ENCODE data around the gene PCDHGB1. TPM values are rescaled to one million over a fixed set of nuclear protein-coding genes. Genes with fewer than 3 reads are reported as not detected.

PCDHGB1 gene
- total RNA-seq, 4 donors from 2014 or later = 3.9 to 7.5 (median 6.0) TPM

GRCh38 chr5:141366016-141366896 is 16.4 kb downstream of the PCDHGB1 start:
- WGBS, 2 donors = 30 to 38% methylated on average over 27 to 29 of the region's 46 CpGs
- DNase-seq = no peak
- TF ChIP-seq POLR2A (IDR thresholded peaks at IDR 0.05) = no peak
- no peak for TF ChIP-seq CTCF (IDR thresholded peaks at IDR 0.05)
- H3K4me3 ChIP-seq (replicated peaks in 1 of 3) = no peak overlapping the region
- H3K27me3 ChIP-seq = no peaks in the 10 kb centered on the region
- intact Hi-C loops (cut with DNase I) = no loop called here
- H3K9me3 ChIP-seq = peaks cover 4% of the 10 kb centered on the region
- H3K27ac ChIP-seq = no peak overlapping the region
- H3K4me1 ChIP-seq = no peaks in the 10 kb centered on the region
- H3K36me3 ChIP-seq = no peaks in the 10 kb centered on the region

- Histone ChIP-seq H3K9me3 (no peaks in the 10 kb centered on the region), H3K4me1 (no peaks in the 10 kb centered on the region), H3K4me3 (replicated peaks in 1 of 3) (no peak within 1 kb of the TSS), H3K27me3 (no peaks in the 10 kb centered on the region), H3K36me3 (no peaks in the 10 kb centered on the region), H3K27ac (no peak within 1 kb of the TSS)
- intact Hi-C loops (cut with DNase I) = no loop called here
- 13 to 18% methylated on average over 32 of the region's 32 CpGs for WGBS, 2 donors
- no peak for TF ChIP-seq POLR2A (IDR thresholded peaks at IDR 0.05)
- peak in 3 of 6 experiments; percentile 31 to 46 (median 36) for TF ChIP-seq CTCF (IDR thresholded peaks at IDR 0.05)
- DNase-seq = peak; percentile 50 to 56
Measured at GRCh38 chr5:141369994-141370848, 20.3 kb downstream of the PCDHGB1 start, which contains the start of gene PCDHGB3. Gene PCDHGB3, plus strand, starts transcription at chr5:141370242. Its CDS starts 153 bp downstream, at chr5:141370395.

GRCh38 chr5:141371572-141372475 is 21.9 kb downstream of the PCDHGB1 start:
- no peaks in the 10 kb centered on the region for H3K27me3 ChIP-seq
- intact Hi-C loops (cut with DNase I) = no loop called here
- no peaks in the 10 kb centered on the region for H3K9me3 ChIP-seq
- H3K27ac ChIP-seq = no peak overlapping the region
- no peak overlapping the region for H3K4me3 ChIP-seq (replicated peaks in 1 of 3)
- H3K4me1 ChIP-seq = no peaks in the 10 kb centered on the region
- WGBS, 2 donors = 26 to 49% methylated on average over 19 to 45 of the region's 69 CpGs
- H3K36me3 ChIP-seq = no peaks in the 10 kb centered on the region
- TF ChIP-seq CTCF (IDR thresholded peaks at IDR 0.05) = no peak
- DNase-seq = no peak

- WGBS, 2 donors = 12 to 13% methylated on average over 12 to 27 of the region's 27 CpGs
- Histone ChIP-seq H3K36me3 (no peaks in the 10 kb centered on the region), H3K27me3 (no peaks in the 10 kb centered on the region), H3K9me3 (no peaks in the 10 kb centered on the region), H3K27ac (no peak within 1 kb of the TSS), H3K4me1 (no peaks in the 10 kb centered on the region), H3K4me3 (replicated peaks in 1 of 3) (no peak within 1 kb of the TSS)
- DNase-seq = no peak
- intact Hi-C loops (cut with DNase I) = no loop called here
- TF ChIP-seq POLR2A (IDR thresholded peaks at IDR 0.05) (no peak), CTCF (IDR thresholded peaks at IDR 0.05) (peak in 5 of 6 experiments; percentile 10 to 39 (median 15))
Measured at GRCh38 chr5:141373673-141374317, 23.9 kb downstream of the PCDHGB1 start, which contains the start of gene PCDHGA6. Gene PCDHGA6, plus strand, starts transcription at chr5:141373891. Its CDS starts 193 bp downstream, at chr5:141374084.

All from thyroid gland (tissue), 4 donors.